Neural progenitor cell (in vitro differentiated cells): Measurements from ENCODE around the gene ANKRD62.

Experiments used
- CTCF ChIP-seq: fragments of 200-600 bp; sonication (generic); IDR thresholded peaks from 2 replicates; pipeline ENCODE4 v1.5.1; 2017; ENCODE audit warnings: antibody characterized with exemption, mild to moderate bottlenecking
- EZH2 ChIP-seq: fragments of 200-600 bp; sonication (generic); IDR thresholded peaks from 2 replicates; pipeline ENCODE4 v1.6.1; 2017; ENCODE audit warnings: antibody characterized with exemption, mild to moderate bottlenecking, moderate library complexity

GRCh38 chr18:12159446-12159845 lies 65.8 kb downstream of the ANKRD62 start:
- TF ChIP-seq CTCF (no peak), EZH2 (no peak)
